Peyer's patch (tissue), 4 donors: ENCODE measurements around the gene TRAF3.

ENCODE experiments used
- POLR2A ChIP-seq, 2 donors: fragments of 450-650 bp; IDR thresholded peaks; one replicate each; pipeline ENCODE4 v1.5.1; 2017; ENCODE audit warnings: antibody characterized with exemption in 2 of 2, mild to moderate bottlenecking in 2 of 2, moderate library complexity in 2 of 2
- TF ChIP-seq, protein P1 (sequence below), 6 experiments: fragments of 450-650 bp in 4 of 6; fragments of 200-600 bp in 2 of 6; sonication (generic) in 1 of 6; IDR thresholded peaks; one replicate each; pipeline ENCODE4 v1.5.1; 2017 to 2019; ENCODE audit warnings: antibody characterized with exemption in 6 of 6, mild to moderate bottlenecking in 3 of 6, moderate library complexity in 1 of 6

DNA sequence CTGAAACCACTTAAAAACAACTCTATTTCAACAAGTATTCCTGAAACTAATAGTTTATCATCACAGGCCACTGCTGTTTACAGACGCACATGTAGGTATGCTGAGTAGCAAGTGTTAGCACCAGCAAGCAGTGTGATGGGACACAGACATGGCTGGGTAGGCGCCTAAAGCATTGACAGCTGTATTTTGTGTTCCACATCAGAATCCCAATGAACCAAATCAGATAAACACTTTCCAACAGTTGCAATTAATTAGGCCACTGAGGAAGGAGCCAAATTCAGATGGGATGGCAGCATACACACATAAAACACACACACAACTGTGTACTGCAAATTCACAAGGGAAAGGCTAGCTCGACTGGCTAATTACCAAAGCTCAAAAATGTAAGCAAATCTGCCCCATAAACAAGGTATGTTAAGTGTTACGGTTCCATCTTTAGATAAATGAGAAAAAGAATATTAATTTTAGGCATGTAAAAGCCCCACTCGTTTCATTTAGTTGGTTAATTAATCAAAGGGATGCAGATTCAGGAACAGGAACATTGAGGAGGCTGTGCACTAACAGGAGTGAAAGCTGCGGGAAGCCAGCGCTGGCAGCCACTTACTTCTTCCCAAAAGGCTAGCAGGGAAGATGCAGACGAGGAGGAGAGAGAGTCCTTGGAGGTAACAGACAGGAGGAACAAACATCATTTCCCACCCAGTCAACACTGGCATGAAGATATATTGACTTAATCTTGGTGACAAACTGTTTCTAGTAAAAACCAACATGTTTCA lies 178.6 kb downstream of the TRAF3 start:
- TF ChIP-seq, protein P1, sequence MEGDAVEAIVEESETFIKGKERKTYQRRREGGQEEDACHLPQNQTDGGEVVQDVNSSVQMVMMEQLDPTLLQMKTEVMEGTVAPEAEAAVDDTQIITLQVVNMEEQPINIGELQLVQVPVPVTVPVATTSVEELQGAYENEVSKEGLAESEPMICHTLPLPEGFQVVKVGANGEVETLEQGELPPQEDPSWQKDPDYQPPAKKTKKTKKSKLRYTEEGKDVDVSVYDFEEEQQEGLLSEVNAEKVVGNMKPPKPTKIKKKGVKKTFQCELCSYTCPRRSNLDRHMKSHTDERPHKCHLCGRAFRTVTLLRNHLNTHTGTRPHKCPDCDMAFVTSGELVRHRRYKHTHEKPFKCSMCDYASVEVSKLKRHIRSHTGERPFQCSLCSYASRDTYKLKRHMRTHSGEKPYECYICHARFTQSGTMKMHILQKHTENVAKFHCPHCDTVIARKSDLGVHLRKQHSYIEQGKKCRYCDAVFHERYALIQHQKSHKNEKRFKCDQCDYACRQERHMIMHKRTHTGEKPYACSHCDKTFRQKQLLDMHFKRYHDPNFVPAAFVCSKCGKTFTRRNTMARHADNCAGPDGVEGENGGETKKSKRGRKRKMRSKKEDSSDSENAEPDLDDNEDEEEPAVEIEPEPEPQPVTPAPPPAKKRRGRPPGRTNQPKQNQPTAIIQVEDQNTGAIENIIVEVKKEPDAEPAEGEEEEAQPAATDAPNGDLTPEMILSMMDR (IDR thresholded peaks at IDR 0.05), result no peak
- TF ChIP-seq POLR2A (IDR thresholded peaks at IDR 0.05), result no peak
